OCI-LY1 (cell line): ENCODE measurements around the gene VCAN.

ENCODE experiments used
- H2AFZ ChIP-seq: fragments of 200-600 bp; sonication (generic), shearing (Covaris generic); 2 replicates; pipeline ENCODE4 v1.6.0; 2014; ENCODE audit warnings: antibody characterized with exemption, mild to moderate bottlenecking, low read length
- H3F3A ChIP-seq: fragments of 200-600 bp; sonication (generic), shearing (Covaris generic); 2 replicates; pipeline ENCODE4 v1.6.0; 2014; ENCODE audit warnings: mild to moderate bottlenecking, antibody characterized with exemption, low read length, moderate library complexity; ENCODE audit not compliant: insufficient read depth
- H3K27ac ChIP-seq: fragments of 200-600 bp; sonication (generic); 2 replicates; pipeline ENCODE4 v1.5.1; 2014; ENCODE audit warnings: low read length, mixed run types, mild to moderate bottlenecking, low read depth; ENCODE audit not compliant: poor library complexity, severe bottlenecking
- H3K27me3 ChIP-seq: fragments of 200-600 bp; sonication (generic); 2 replicates; pipeline ENCODE4 v1.6.0; 2014; ENCODE audit warnings: antibody characterized with exemption, mild to moderate bottlenecking, low read length, moderate library complexity; ENCODE audit not compliant: insufficient read depth
- H3K36me3 ChIP-seq: fragments of 200-600 bp; sonication (generic); 2 replicates; pipeline ENCODE4 v1.6.1; 2014; ENCODE audit warnings: mild to moderate bottlenecking, antibody characterized with exemption, low read length, moderate library complexity, mixed read lengths; ENCODE audit not compliant: insufficient read depth
- H3K4me1 ChIP-seq: fragments of 200-600 bp; sonication (generic); 2 replicates; pipeline ENCODE4 v1.5.1; 2014; ENCODE audit warnings: mild to moderate bottlenecking, low read length, moderate library complexity; ENCODE audit not compliant: insufficient read depth, severe bottlenecking
- H3K4me2 ChIP-seq: fragments of 200-600 bp; sonication (generic), shearing (Covaris generic); 2 replicates; pipeline ENCODE4 v1.6.1; 2014; ENCODE audit warnings: low read length
- H3K4me3 ChIP-seq: fragments of 200-600 bp; sonication (generic); 2 replicates; pipeline ENCODE4 v1.5.1; 2014; ENCODE audit warnings: low read length, low read depth, mild to moderate bottlenecking, mixed read lengths; ENCODE audit not compliant: poor library complexity, severe bottlenecking
- H3K79me2 ChIP-seq: fragments of 200-600 bp; shearing (Covaris generic); 2 replicates; pipeline ENCODE4 v1.6.1; 2016; ENCODE audit warnings: mixed run types, low read length, mixed read lengths; ENCODE audit not compliant: insufficient read depth
- H3K9ac ChIP-seq: fragments of 200-600 bp; sonication (generic), shearing (Covaris generic); 2 replicates; pipeline ENCODE4 v1.6.1; 2014; ENCODE audit warnings: mild to moderate bottlenecking, low read length, mixed read lengths
- H3K9me2 ChIP-seq: fragments of 200-600 bp; sonication (generic), shearing (Covaris generic); 2 replicates; pipeline ENCODE4 v1.6.1; 2014; ENCODE audit warnings: low read depth, mild to moderate bottlenecking, low read length, mixed read lengths
- H3K9me3 ChIP-seq: fragments of 200-600 bp; shearing (Covaris generic); 2 replicates; pipeline ENCODE4 v1.6.1; 2014; ENCODE audit warnings: low read length, mixed read lengths
- H4K20me1 ChIP-seq: fragments of 200-600 bp; sonication (generic), shearing (Covaris generic); 2 replicates; pipeline ENCODE4 v1.6.0; 2016; ENCODE audit warnings: mild to moderate bottlenecking, low read length; ENCODE audit not compliant: insufficient read depth
- CTCF ChIP-seq: fragments of 200-600 bp; sonication (generic), shearing (Covaris generic); IDR thresholded peaks from 2 replicates; pipeline ENCODE4 v1.5.1; 2017; ENCODE audit warnings: mild to moderate bottlenecking, antibody characterized with exemption, low read length, moderate library complexity, mixed read lengths
- EZH2 ChIP-seq: fragments of 200-600 bp; sonication (generic), shearing (Covaris generic); IDR thresholded peaks from 2 replicates; pipeline ENCODE4 v1.8.0; 2017; ENCODE audit warnings: borderline replicate concordance, mixed run types, mild to moderate bottlenecking, antibody characterized with exemption, low read length, moderate library complexity, mixed read lengths

VCAN gene

DNA sequence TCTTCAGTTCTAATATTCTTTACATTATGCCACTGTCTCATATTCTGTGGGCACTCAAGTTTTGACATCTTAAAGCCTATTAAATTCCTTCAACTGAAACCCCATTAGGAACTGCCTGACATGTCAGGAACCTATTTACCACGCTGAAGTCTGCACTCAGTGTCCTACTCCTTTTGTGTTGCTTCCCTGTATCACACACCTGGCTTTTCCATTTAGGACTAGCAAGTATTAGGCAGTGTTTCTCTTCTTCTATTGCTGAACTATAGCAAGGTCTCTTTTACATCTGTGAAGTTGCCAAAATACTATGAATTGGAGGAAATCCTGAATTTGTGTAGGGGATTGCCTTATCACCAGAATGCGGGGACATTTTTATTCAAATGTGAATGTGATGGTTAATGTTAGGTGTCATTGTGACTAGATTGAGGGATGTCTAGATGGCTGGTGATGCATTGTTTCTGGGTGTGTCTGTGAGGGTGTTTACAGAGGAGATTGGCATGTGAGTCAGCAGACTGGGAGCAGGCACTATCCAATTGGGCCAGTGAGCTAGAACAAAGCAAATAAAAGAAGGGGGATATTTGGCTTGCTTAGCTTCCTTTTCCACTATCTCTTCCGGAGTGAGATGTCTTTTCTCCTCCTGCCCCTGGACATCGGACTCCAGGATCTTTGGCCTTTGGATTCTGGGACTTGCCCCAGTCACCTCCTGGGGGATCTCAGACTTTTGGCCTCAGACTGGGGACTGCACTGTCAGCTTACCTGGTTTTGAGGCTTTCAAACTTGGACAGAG, 21.2 kb upstream of the VCAN start:
- Histone ChIP-seq H3K27me3 (no peaks in the 10 kb centered on the region), H3F3A (no peaks in the 10 kb centered on the region), H3K79me2 (no peaks in the 10 kb centered on the region), H2AFZ (no peak overlapping the region), H4K20me1 (no peaks in the 10 kb centered on the region), H3K4me2 (no peak overlapping the region), H3K9me2 (no peaks in the 10 kb centered on the region), H3K4me1 (no peaks in the 10 kb centered on the region), H3K4me3 (no peak overlapping the region), H3K36me3 (no peaks in the 10 kb centered on the region), H3K27ac (no peak overlapping the region), H3K9ac (no peak overlapping the region), H3K9me3 (0 out of 2 replicates have a peak, but pooled peaks cover 3% of the 10 kb centered on the region)
- TF ChIP-seq EZH2 (no peak), CTCF (no peak)

DNA sequence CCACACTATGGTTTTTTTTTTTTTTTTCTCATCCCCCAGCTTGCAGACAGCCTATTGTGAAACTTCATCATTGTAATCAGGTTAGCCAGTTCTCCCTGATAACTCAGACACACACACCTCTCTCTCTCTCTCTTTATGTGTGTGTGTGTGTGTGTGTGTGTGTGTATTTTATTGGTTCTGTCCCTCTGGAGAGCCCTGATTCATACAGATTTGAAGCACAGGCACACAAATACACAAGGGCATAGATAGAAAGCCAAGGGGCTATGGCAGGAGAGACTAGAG, 20.6 kb upstream of the VCAN start:
- no peak overlapping the region for H3K4me3 ChIP-seq
- H3K9me3 ChIP-seq = 0 out of 2 replicates have a peak, but pooled peaks cover 3% of the 10 kb centered on the region
- H3K27me3 ChIP-seq = no peaks in the 10 kb centered on the region
- no peaks in the 10 kb centered on the region for H4K20me1 ChIP-seq
- no peak overlapping the region for H2AFZ ChIP-seq
- no peaks in the 10 kb centered on the region for H3K36me3 ChIP-seq
- no peaks in the 10 kb centered on the region for H3K79me2 ChIP-seq
- H3K4me1 ChIP-seq = no peaks in the 10 kb centered on the region
- no peaks in the 10 kb centered on the region for H3K9me2 ChIP-seq
- no peak overlapping the region for H3K9ac ChIP-seq
- H3K4me2 ChIP-seq = no peak overlapping the region
- no peak overlapping the region for H3K27ac ChIP-seq
- H3F3A ChIP-seq = no peaks in the 10 kb centered on the region
- TF ChIP-seq EZH2 (no peak), CTCF (no peak)

GRCh38 chr5:83451955-83452354, 19.6 kb upstream of the VCAN start:
- TF ChIP-seq EZH2 (no peak), CTCF (no peak)
- H3K4me1 ChIP-seq = no peaks in the 10 kb centered on the region
- H3K27ac ChIP-seq = no peak overlapping the region
- H3K4me2 ChIP-seq = no peak overlapping the region
- H3F3A ChIP-seq = no peaks in the 10 kb centered on the region
- H2AFZ ChIP-seq = no peak overlapping the region
- no peaks in the 10 kb centered on the region for H3K9me2 ChIP-seq
- no peaks in the 10 kb centered on the region for H3K79me2 ChIP-seq
- H4K20me1 ChIP-seq = no peaks in the 10 kb centered on the region
- H3K9ac ChIP-seq = no peak overlapping the region
- H3K36me3 ChIP-seq = no peaks in the 10 kb centered on the region
- no peak overlapping the region for H3K4me3 ChIP-seq
- H3K9me3 ChIP-seq = 0 out of 2 replicates have a peak, but pooled peaks cover 6% of the 10 kb centered on the region
- H3K27me3 ChIP-seq = no peaks in the 10 kb centered on the region
